IPS DF 4.7 (cell line): ENCODE data around the gene ADGRD1.

Source experiments
- DNase-seq: peaks from one replicate; pipeline ENCODE4 v3.0.0-alpha.2; 2013; ENCODE audit warnings: low spot score; ENCODE audit errors: extremely low read depth

ADGRD1 gene

DNA sequence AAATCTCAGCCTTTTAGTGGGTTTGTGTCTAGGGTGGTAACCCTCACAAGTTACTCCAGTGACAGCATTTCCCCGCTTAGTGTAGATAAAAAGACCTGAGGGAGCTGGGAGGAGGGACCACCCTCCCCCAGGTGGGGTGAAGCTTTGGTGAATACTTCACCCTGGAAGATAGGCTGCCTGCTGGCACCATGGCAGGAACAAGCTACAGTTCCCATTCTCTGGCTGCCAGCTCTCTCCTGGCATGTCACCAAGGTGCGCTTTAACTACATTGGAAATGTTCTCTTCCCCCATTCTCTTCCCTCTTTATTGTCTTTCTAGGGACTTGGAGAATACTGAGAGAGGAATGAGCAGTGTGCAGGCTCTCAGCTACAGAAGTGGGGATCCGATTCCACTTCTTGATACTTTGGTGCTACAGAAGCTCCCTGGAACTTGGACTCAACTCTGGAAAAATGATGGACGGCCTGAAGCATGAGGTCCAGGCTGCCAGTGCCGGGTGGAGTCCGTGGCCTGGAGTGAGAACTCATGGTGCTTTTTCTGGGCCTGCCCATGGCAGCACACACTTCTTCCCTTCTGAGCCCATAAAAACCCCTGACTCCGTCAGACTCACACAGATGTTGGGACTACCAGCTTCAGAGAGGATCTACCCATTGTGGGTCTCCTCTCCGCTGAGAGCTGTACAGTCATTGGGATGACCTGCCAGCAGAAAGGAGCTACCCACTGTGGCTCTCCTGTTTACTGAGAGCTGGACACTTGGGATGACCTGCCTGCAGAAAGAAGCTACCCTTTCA is 198.0 kb downstream of the ADGRD1 start:
- no peak for DNase-seq

DNA sequence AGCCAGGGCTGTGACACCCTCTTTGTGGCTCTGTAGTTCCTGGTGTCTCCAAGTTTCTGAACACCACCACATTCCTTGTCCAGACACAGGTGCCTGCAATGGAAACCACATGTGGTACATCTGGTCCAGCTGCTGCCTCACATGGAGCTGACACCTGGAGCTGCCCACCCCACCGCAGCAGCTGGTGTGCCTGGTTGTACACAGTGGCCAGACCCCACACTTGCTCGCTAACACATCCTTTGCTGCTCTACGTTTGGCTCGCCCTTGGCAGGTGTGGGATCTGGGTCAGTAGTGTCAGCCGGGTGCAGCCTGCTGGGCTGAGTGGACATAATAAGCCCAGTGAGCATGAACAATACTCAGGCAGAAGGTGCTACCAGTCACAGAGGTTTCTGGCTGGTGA is 198.9 kb downstream of the ADGRD1 start:
- DNase-seq = no peak

DNA sequence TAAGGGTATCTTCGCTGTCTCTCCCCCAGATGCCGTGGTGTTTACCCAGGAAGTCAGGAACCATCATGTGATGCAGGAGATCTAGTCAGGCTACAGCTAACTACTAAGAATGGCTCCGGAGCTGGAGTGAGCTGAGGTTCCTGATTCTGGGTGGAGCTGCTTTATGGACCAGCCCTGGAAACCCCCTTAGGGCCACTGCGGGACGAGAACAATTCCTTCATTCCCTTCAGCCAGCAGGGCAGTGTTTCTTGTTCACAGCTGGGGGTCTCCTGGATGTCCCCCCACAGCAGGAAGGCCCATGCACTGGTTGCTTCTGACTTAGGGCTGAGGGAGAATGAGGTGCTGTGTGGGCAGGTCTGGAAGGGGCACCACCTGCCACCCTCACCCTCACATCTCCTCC is 199.3 kb downstream of the ADGRD1 start:
- DNase-seq = no peak

DNA sequence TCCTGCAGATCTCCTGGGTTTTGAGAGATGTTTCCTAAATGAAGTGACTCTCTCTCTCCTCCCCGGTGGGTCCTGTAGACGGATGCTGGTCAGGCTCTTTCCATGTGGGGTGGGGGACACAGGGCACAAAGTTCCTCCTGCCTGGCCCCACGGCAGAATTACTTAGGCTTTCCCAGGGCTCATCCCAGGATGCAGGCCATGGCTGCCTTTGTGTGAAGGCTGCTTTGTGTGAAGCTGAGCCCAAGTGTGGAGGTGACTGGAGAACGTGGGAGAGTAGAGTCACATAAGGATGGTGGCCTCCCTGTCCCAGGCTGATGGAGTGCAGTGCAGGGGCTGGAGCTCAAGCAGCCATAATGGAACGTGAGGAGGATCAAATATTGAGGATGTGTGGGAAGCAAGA is 200.2 kb downstream of the ADGRD1 start:
- no peak for DNase-seq

DNA sequence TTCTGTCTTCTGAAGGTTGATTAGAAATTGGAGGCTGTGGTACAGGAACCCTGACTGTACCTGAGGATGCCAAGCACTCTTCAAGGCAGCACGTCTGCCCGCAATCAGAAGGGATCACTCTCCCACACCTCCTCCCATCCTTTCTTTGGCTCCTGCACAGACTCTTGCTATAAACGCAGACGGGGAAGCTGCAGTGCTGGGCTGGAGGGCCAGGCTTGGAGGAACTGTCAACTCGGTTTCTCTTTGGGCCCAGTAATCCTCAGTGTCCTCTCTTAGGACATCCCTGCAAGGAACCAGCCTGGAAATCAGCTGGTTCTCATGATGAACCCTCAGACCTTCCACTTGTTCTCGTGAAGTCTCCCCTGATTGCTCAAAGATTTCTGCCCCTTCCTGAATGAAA is 201.4 kb downstream of the ADGRD1 start:
- no peak for DNase-seq

DNA sequence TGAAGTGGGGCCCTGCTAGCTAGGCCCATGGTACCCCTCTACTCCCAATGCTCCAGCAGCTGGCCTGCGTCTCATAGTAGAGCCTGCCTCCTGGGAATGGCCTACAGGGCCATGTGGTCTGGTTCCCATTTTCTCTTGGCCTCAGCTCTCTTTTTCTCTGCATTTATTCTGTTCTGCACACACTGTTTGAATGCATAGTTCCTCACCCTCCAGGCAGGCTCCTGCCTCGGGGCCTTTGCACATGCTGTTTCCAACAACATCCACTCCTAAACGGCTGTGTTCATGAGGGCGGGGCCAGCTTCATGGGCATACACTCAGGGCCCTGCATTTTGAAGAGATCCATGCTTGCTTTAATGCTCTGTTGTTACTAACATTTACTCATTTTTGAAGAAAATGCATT is 204.0 kb downstream of the ADGRD1 start:
- DNase-seq = no peak

DNA sequence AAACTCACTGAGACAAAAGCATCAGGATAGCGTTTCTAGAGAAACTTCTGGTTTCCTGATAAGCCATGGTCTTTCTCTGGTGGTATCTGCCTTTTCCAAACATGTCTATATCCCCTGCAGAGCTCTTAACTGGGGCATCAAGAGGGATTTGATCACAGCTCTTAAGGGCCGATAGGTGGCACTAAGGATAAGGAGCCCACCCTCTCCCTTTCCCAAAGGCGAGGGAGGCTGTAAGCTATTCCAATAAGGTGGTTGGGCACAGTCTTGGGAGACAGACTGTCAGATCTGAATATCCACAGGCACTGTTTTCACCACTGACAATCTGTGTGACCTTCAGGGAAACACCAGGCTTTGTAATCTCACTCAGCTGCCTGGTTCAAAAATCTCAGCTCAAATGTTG is 206.0 kb downstream of the ADGRD1 start:
- DNase-seq = peak; percentile 22

DNA sequence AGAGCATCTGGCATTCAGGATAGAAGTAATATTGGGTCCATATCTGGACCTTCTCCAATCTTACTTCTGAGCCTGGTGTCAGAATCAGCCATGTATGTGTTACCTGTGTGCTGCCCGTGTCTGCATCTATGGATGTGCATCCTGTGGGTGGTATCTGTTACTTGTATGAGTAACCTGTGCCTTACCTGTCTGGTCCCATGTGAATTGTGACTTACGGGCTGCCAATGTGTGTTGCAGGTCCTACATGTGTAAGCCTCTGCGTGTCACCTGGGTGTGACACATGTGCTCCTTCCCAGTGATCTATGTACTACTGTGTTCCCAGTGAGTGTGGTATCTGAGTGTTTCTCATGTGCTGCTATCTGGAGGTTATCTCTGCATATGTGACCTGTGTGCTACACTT is 208.4 kb downstream of the ADGRD1 start:
- no peak for DNase-seq

DNA sequence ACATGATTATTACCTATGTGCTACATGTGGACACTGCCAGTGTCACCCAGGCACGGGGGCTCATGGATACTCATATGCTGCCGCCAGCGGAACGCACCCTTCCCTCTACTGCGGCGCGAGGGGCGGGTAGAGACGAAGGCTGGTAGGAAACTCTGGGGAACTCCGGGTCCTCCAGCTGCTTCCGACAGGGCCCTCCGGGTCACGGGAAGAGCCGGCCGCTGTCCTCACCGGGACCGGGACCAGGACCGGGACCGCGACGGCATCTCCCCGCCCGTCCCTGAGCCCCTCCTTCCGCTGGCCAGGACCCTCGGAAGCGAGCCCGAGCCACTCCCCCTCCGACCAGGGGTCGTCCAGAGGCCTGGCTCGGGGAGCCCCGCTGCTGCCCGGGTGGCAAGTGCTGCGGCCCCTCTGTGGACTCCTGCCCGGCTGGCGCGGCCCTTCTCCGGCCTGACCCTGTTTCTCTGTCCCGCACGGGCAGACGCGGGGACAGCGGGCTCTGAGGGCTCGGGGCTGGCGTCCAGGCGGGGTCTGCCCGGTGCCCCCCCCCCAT is 209.6 kb downstream of the ADGRD1 start:
- no peak for DNase-seq

DNA sequence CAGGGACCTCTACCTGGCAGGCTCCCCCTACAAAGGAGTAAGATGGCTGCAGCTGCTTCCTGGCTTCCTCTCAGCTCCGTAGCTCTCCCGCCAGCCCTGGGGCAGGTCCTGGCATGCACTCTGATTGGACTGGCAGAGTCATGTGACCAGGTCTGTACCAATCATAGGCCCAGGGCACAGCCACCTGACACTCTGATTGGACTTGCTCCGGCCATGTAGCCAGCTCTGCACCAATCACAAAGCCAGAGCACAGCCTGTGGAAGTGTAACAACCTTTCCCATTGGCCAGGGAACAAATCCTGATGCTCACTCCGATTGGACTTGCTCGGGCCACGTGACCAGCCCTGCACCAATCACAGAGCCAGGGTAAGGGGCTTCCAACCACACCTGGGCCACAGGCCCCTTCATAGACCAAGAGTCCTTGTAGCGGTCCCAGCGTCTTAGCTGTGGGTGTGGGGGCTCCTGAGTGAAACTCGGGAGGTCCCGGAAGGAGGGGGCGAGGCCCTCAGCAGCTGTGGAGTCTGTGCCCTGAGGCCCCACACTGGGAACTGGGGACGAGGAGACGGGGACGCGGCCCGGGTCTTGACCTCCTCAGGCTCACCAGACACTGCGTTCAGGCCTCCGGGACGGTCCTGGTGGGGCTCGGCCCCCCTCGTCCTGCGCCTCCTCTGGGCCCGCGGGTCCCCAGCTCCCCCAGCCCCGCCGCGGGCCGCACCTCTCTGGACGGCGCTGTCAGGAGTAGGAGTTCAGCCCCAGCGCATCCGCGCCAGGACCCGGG is 210.6 kb downstream of the ADGRD1 start:
- no peak for DNase-seq

DNA sequence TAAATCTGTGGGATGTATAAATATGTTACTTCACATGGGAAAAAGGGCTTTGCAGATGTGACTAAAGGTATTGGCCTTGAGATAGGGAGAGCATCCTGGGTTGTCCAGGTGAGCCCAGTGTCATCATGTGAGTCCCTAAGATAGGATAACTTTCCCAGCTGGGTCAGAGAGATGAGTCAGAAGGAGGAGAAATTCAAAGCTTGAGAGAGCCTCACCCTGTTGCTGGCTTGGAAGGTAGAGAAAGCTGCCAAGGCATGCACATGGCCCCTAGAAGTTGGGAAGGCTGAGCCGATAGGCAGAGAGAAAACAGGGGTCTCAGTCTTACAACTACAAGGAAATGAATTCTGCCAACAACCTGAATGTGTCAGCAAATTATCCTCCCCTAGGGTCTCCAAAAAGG is 213.0 kb downstream of the ADGRD1 start:
- no peak for DNase-seq

DNA sequence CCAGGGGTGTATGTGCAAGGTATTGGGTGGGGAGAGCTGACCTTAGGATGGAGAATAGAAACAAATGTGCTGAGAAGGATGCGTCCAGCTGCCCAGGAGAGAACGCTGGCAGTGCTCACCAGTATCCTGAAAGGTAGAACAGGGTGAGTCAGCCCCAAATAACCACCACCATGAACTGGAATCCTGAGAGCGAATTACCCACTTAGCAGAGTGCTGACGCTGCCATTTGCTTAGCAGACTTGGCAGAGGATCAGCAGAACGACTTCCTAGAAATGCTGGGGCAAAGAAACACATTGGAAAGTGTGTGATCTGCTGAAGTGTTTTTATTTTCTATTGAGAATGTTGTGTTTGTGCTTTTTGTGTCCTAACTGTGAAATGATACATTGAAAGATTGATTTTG is 213.6 kb downstream of the ADGRD1 start:
- DNase-seq = no peak

DNA sequence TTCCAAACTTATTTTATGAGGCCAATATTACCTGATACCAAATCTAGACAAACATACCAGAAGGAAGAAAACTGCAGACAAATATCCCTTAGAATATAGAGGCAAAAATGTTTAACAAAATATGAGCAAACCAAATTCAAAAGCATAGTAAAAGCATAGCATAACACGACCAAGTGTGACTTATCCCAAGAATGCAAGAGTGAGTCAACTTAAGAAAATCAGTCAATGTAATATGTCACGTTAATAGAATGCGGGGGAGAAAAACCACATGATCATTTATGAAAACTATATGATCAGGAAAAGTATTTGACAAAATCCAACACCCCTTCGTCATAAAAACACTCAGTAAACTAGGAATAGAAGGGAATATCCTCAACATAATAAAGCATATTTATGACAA is 217.3 kb downstream of the ADGRD1 start:
- no peak for DNase-seq

DNA sequence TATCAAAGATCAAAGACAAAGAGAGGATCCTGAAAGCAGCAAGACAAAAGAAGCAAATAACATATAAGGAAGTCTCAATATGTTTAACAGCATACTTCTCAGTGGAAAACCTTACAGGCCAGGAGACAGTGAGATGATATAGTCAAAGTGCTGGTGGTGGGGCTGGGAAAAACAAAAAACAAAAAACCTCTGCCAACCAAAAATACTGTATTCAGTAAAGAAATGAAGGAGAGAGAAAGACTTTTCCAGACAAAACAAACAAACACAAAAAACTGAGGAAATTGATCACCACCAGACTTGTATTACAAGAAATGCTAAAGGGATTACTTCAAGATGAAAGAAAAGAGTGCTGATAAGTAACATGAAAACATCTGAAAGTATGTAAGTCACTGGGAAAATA is 221.2 kb downstream of the ADGRD1 start:
- no peak for DNase-seq

DNA sequence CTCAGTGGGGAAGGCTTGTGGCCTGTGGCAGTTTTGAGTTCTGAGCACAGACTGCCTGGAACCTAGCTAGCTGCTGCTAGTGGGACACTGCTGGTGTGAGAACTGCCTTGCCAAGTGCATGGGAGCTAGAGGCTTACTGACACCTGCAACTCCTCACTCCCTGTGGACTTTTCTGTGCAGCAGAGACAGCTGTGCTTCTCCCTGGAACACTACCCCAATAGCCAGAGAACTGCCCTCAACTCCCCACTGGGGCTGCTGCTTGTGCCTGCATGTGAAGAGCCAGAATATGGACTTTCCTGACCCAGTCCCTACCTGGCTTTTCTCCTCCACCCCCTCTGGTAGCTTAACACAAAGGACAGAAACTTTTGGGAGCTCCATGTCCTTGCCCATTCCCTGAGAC is 222.6 kb downstream of the ADGRD1 start:
- no peak for DNase-seq

DNA sequence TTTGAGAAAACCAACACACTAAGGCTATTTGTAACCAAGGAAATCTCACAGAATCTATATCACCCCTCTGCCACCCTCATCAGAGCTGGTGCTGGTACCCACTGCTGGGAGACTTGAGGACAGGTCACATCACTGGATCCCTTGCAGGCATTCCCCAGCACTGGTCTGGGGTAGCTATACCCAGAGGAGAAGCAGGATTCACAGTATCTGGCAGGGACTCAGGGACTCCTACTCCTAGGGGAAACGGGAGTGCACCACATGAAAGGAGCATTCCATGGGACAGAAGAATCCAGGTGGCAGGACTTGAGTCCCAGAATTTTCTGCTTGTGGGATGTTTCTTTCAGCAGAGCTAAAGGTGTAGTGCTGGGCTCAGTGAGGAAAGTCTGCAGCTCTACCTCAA is 223.2 kb downstream of the ADGRD1 start:
- no peak for DNase-seq

DNA sequence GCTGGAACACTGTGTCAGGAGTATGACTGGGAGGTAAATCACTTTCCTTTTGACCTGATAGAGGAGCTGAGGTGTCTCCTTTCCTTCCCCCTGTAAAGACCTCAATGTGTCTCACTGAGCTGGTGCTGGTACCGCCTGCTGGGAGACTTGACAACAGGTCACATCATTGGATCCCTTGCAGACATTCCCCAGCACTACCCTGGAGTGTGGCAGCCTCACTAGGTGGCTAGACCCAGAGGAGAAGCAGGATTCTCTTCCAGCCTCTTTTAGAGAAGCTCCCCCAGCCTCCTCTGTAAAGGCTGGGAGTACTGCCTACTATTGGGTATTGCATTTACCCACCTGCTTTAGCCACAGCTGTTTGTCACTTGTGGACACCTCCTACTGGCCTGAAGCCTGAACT is 223.9 kb downstream of the ADGRD1 start:
- DNase-seq = no peak

DNA sequence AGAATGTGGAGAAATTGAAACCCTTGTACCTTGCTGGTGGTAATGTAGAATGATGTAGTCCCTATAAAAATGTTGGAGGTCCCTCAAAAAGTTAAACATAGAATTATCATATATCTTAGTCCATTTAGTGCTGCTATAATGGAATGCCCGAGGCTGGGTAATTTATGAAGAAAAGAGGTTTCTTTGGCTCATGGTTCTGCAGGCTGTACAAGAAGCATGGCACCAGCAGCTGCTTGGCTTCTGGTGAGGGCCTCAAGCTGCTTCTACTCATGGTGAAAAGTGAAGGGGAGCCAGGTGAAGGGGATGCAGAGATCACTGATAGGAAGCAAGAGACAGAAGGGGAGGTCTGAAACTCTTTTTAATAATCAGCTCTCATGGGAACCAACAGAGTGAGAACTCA is 233.9 kb downstream of the ADGRD1 start:
- no peak for DNase-seq

DNA sequence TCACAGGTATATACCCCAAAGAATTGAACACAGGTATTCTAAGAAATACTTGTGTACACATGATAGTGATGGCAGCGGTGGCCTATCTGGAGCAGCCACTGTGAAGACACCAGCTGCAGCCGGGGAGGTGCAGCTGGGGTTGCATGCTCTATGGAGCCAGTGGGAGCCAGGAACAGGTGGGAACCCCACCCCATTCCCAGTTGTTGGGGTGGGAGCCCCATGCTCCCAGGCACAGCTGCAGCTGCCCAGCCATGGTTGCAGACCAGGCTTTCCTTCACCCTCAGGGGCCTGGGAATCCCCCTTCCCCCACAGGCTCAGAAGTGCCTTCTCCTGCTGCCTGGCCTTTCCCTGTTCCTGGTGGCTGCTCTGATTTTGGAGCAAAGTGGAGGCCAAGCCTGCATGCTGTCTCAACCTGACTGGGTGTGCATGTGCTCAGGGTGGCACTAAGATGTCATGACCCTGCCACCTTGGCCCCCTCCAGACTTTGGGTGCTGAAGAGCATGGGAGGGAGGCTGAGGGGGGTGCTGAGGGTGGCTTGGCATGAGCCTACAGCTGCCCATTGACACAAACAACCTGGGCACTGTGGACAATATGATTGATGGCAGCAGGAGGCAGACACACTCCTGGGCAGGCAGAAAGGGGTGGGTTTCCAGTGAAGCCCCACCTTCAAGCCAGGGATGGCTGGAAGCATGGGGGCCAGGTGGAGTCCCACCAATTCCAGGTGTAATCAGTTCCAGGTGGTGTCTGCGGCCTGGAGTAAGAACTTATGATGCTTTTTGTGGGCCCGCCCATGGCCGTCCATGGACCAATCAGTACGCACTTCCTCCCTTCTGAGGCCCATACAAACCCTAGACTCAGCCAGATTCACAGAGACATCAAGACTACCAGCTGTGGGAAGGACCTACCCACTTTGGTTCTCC is 234.7 kb downstream of the ADGRD1 start:
- DNase-seq = no peak

DNA sequence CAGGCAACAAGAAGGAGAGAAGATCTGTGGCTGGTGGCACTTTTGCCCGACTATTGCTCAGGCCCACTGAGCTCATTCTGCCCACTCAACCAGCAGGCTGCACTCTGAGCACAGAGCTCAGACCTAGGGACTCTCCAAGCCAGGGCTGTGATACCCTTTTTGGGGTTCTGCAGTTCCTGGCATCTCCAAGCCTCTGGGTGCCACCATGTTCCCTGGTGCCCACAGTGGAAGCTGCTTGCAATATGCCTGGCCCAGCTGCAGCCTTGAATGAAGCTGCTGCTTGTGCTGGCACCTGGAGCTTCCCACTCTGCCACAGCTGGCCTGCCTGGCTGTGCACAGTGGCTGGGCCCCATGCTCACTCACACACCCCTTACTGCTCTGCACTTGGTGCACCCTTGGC is 236.1 kb downstream of the ADGRD1 start:
- DNase-seq = no peak

DNA sequence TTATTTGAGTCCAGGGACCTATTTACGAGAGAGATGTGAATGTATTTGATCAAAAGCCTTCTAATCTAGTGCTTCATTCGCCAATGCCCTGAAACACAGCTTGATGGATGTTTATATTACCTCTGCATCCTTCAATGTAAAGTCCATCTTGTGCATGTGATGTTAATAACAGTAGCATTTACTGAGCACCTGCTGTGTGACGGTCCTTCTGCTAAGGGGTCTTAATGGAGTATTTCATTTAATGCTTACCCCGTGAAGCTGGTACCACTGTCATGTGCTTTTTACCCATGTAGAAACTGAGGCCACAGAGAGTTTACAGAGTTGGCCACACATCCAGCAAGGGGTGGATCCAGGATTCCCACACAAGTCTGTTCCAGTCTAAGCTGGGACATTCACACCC is 237.3 kb downstream of the ADGRD1 start:
- DNase-seq = no peak
